ENCODE measurements around the gene SHB. TPM values are rescaled to one million over a fixed set of nuclear protein-coding genes. Genes with fewer than 3 reads are reported as not detected.
"Not testable (repeated sequence)": the region's sequence is repeated elsewhere in the genome, so short reads cannot be mapped to it uniquely, and the experiment has no call there.

The SHB gene
- total RNA-seq, 1 experiment from 2014 or later, result 28.7 TPM

GRCh38 chr9:37889536-37889935 lies 179.5 kb downstream of the SHB start:
- no peak for TF ChIP-seq EZH2 (IDR thresholded peaks at IDR 0.05)
- no peak for TF ChIP-seq ZNF274 (IDR thresholded peaks at IDR 0.05; ENCODE audit: low read depth, low read length)
- TF ChIP-seq MAX (IDR thresholded peaks at IDR 0.05), result no peak
- TF ChIP-seq ZBTB33 (IDR thresholded peaks at IDR 0.05; ENCODE audit: extremely low read depth, insufficient replicate concordance, low read length), result no peak
- TF ChIP-seq JUND (IDR thresholded peaks at IDR 0.05), result no peak
- no peak for TF ChIP-seq CBX3 (IDR thresholded peaks at IDR 0.05; ENCODE audit: low read depth)
- no peak for TF ChIP-seq SIN3A (IDR thresholded peaks at IDR 0.05; ENCODE audit: low read depth)
- TF ChIP-seq EZH2phosphoT487 (IDR thresholded peaks at IDR 0.05; ENCODE audit: borderline replicate concordance), result no peak
- no peak for TF ChIP-seq RAD21 (IDR thresholded peaks at IDR 0.05; ENCODE audit: low read depth)
- no peak for TF ChIP-seq TCF7L2 (IDR thresholded peaks at IDR 0.05; ENCODE audit: borderline replicate concordance, extremely low read depth, insufficient read depth, insufficient read length)
- TF ChIP-seq ZFX (IDR thresholded peaks at IDR 0.05), result no peak
- TF ChIP-seq ATF3 (IDR thresholded peaks at IDR 0.05), result no peak
- TF ChIP-seq POLR2A (IDR thresholded peaks at IDR 0.05; ENCODE audit: borderline replicate concordance, extremely low read depth, insufficient read depth, insufficient read length), result no peak
- TF ChIP-seq YY1 (IDR thresholded peaks at IDR 0.05; ENCODE audit: extremely low read depth, insufficient replicate concordance, low read depth, low read length), result no peak
- intact Hi-C loops (cut with micrococcal nuclease), result no loop called here
- BruUV-seq (replicated peaks), result no TSS peak
- H3K27me3 ChIP-seq (ENCODE audit: insufficient read depth, low read length), result no peaks in the 10 kb centered on the region
- POLR2A ChIA-PET, result no interaction called here
- no peak overlapping the region for H3K9ac ChIP-seq (ENCODE audit: low read length)
- H3K9me3 ChIP-seq (ENCODE audit: control insufficient read depth in 1 of 2, insufficient read depth in 1 of 2, low read depth in 1 of 2, low read length in 2 of 2), result no peaks in the 10 kb centered on the region
- H4K20me1 ChIP-seq (ENCODE audit: insufficient read depth), result no peaks in the 10 kb centered on the region
- H3K4me2 ChIP-seq (ENCODE audit: low read length), result no peak overlapping the region
- H3K36me3 ChIP-seq (ENCODE audit: control insufficient read depth in 1 of 2, insufficient read depth in 2 of 2, low read length in 2 of 2), result peaks cover 3 to 5% of the 10 kb centered on the region in 2 experiments
- no peak overlapping the region for H3K4me3 ChIP-seq (replicated peaks in 1 of 2; ENCODE audit: low read depth in 1 of 2, low read length in 2 of 2)
- H3K79me2 ChIP-seq (ENCODE audit: insufficient read depth, low read length), result 0 out of 2 replicates have a peak, but pooled peaks cover 8% of the 10 kb centered on the region
- H3K4me1 ChIP-seq (ENCODE audit: control insufficient read depth in 1 of 2, insufficient read depth in 2 of 2, low read length in 2 of 2), result no peaks in the 10 kb centered on the region
- RAD21 ChIA-PET (ENCODE audit: low non-redundant PET in 1 of 2, low total read pairs in 2 of 2, uncharacterized antibody in 2 of 2, unreplicated experiment in 2 of 2), result no interaction called here
- H3K9me2 ChIP-seq (ENCODE audit: insufficient read depth), result no peaks in the 10 kb centered on the region
- DNase-seq (ENCODE audit: low read depth, low spot score) (no peak), ATAC-seq (no peak)
- no peak overlapping the region for H3K27ac ChIP-seq (ENCODE audit: low read depth, low read length)
- CTCF ChIA-PET, result no interaction called here
- H2AFZ ChIP-seq (ENCODE audit: low read depth, low read length, poor library complexity, severe bottlenecking), result no peak overlapping the region

GRCh38 chr9:37887977-37888583 lies 180.9 kb downstream of the SHB start:
- H3K27ac ChIP-seq (ENCODE audit: low read depth, low read length); H3K9ac ChIP-seq (ENCODE audit: low read length); BruUV-seq (replicated peaks); H3K79me2 ChIP-seq (ENCODE audit: insufficient read depth, low read length); H3K4me3 ChIP-seq (replicated peaks in 1 of 2; ENCODE audit: low read depth in 1 of 2, low read length in 2 of 2); POLR2A ChIA-PET; CTCF ChIA-PET; H3K36me3 ChIP-seq (ENCODE audit: control insufficient read depth in 1 of 2, insufficient read depth in 2 of 2, low read length in 2 of 2); RAD21 ChIA-PET (ENCODE audit: low non-redundant PET in 1 of 2, low total read pairs in 2 of 2, uncharacterized antibody in 2 of 2, unreplicated experiment in 2 of 2); H3K4me1 ChIP-seq (ENCODE audit: control insufficient read depth in 1 of 2, insufficient read depth in 2 of 2, low read length in 2 of 2); H4K20me1 ChIP-seq (ENCODE audit: insufficient read depth); H3K9me3 ChIP-seq (ENCODE audit: control insufficient read depth in 1 of 2, insufficient read depth in 1 of 2, low read depth in 1 of 2, low read length in 2 of 2); DNase-seq (ENCODE audit: low read depth, low spot score); intact Hi-C loops (cut with micrococcal nuclease); H3K9me2 ChIP-seq (ENCODE audit: insufficient read depth); H3K27me3 ChIP-seq (ENCODE audit: insufficient read depth, low read length); ATAC-seq; H2AFZ ChIP-seq (ENCODE audit: low read depth, low read length, poor library complexity, severe bottlenecking); H3K4me2 ChIP-seq (ENCODE audit: low read length): not testable (repeated sequence)
